Daoy (cell line): ENCODE measurements around the gene ADAMTS14. TPM values are rescaled to one million over a fixed set of nuclear protein-coding genes. Genes with fewer than 3 reads are reported as not detected.

ENCODE experiments used
- DNase-seq: peaks from one replicate; pipeline ENCODE4 v3.0.0-alpha.2; 2015; ENCODE audit warnings: low read depth
- total RNA-seq: library from RNA; depleted of rRNA; stranded (reverse); fragments of >200 nt; shearing (Covaris generic); gene quantifications from 2 replicates; pipeline ENCODE4 v1.2.3, GENCODE V29; 2014

The ADAMTS14 gene
- total RNA-seq, 1 experiment from 2014 or later = 0.06 TPM

- DNase-seq = no peak
Observed at GRCh38 chr10:70782746-70783680, 110.7 kb downstream of the ADAMTS14 start.

- no peak for DNase-seq
Observed at GRCh38 chr10:70784016-70784415, 111.7 kb downstream of the ADAMTS14 start.

- peak; percentile 33 for DNase-seq
Observed at GRCh38 chr10:70784471-70784870, 112.2 kb downstream of the ADAMTS14 start.

- DNase-seq = peak; percentile 15
Observed at GRCh38 chr10:70785190-70785589, 112.9 kb downstream of the ADAMTS14 start, which contains the start of gene TBATA. Gene TBATA, minus strand, starts transcription at chr10:70785377. Its CDS starts 1,998 bp downstream, at chr10:70783379.

GRCh38 chr10:70786799-70787415, 114.6 kb downstream of the ADAMTS14 start:
- DNase-seq = peak; percentile 68

GRCh38 chr10:70791386-70792039, 119.2 kb downstream of the ADAMTS14 start:
- DNase-seq = no peak

GRCh38 chr10:70795613-70796012, 123.3 kb downstream of the ADAMTS14 start:
- no peak for DNase-seq

- no peak for DNase-seq
Observed at GRCh38 chr10:70797840-70798239, 125.5 kb downstream of the ADAMTS14 start.

GRCh38 chr10:70799124-70799523, 126.8 kb downstream of the ADAMTS14 start:
- DNase-seq = peak; percentile 18

GRCh38 chr10:70801854-70802253, 129.5 kb downstream of the ADAMTS14 start:
- no peak for DNase-seq

GRCh38 chr10:70803775-70804420, 131.6 kb downstream of the ADAMTS14 start:
- DNase-seq = no peak

GRCh38 chr10:70804421-70804808, 132.1 kb downstream of the ADAMTS14 start:
- no peak for DNase-seq

- DNase-seq = no peak
Observed at GRCh38 chr10:70805619-70806215, 133.4 kb downstream of the ADAMTS14 start.

GRCh38 chr10:70806841-70807240, 134.5 kb downstream of the ADAMTS14 start:
- no peak for DNase-seq

GRCh38 chr10:70807556-70807955, 135.2 kb downstream of the ADAMTS14 start:
- no peak for DNase-seq

GRCh38 chr10:70809011-70809611, 136.8 kb downstream of the ADAMTS14 start:
- DNase-seq = no peak

- DNase-seq = no peak
Observed at GRCh38 chr10:70809726-70810125, 137.4 kb downstream of the ADAMTS14 start.

- DNase-seq = no peak
Observed at GRCh38 chr10:70810967-70811366, 138.7 kb downstream of the ADAMTS14 start.

GRCh38 chr10:70811881-70812280, 139.6 kb downstream of the ADAMTS14 start:
- DNase-seq = no peak
